H1 (cell line): Measurements from ENCODE around the gene BRD7. TPM values are rescaled to one million over a fixed set of nuclear protein-coding genes. Genes with fewer than 3 reads are reported as not detected.

Experiments used
- CTCF ChIA-PET: fragments of 300-600 bp; sonication (Branson Sonifier 250); formaldehyde crosslinking; loops from one replicate; lab custom pipeline; 2021; ENCODE audit not compliant: partially characterized antibody; lab: Charles Lee
- POLR2A ChIA-PET: fragments of 300-600 bp; sonication (Branson Sonifier 250); formaldehyde crosslinking; loops from one replicate; lab custom pipeline; 2021; ENCODE audit warnings: inconsistent platforms; ENCODE audit not compliant: partially characterized antibody; lab: Charles Lee
- DNase-seq, 2 experiments: peaks; one replicate each; pipeline versions ENCODE4 v3.0.0 to v3.0.0-alpha.2; 2010 to 2022; ENCODE audit warnings: low spot score in 2 of 2, low read depth in 1 of 2, mixed read lengths in 1 of 2
- FAIRE-seq: peaks from 2 replicates; lab custom pipeline; 2011; peaks lifted over from hg19 to GRCh38; lab: Jason Lieb, UNC
- H2AFZ ChIP-seq: 2 replicates; pipeline ENCODE4 v1.8.1; 2012; ENCODE audit warnings: low read length, inconsistent platforms
- H2AK5ac ChIP-seq: 2 replicates; pipeline ENCODE4 v1.6.1; 2013; ENCODE audit warnings: low read depth, low read length
- H2BK120ac ChIP-seq: replicated peaks from 2 replicates; pipeline ENCODE3; 2013; ENCODE audit warnings: low read depth, low read length, inconsistent platforms
- H2BK12ac ChIP-seq: 2 replicates; pipeline ENCODE4 v1.6.1; 2013; ENCODE audit warnings: low read depth, low read length
- H2BK15ac ChIP-seq: 2 replicates; pipeline ENCODE4 v1.6.1; 2013; ENCODE audit warnings: low read length
- H2BK20ac ChIP-seq: 2 replicates; pipeline ENCODE4 v1.6.1; 2013; ENCODE audit warnings: low read length
- H2BK5ac ChIP-seq: 2 replicates; pipeline ENCODE4 v1.6.1; 2013; ENCODE audit warnings: low read depth, low read length
- H3K14ac ChIP-seq: 2 replicates; pipeline ENCODE4 v1.6.1; 2013; ENCODE audit warnings: inconsistent platforms; ENCODE audit not compliant: insufficient read length
- H3K18ac ChIP-seq: 2 replicates; pipeline ENCODE4 v1.6.1; 2013; ENCODE audit warnings: low read length; ENCODE audit errors: extremely low read depth
- H3K23ac ChIP-seq: 2 replicates; pipeline ENCODE4 v1.6.1; 2013; ENCODE audit warnings: inconsistent platforms; ENCODE audit not compliant: insufficient read length
- H3K23me2 ChIP-seq: 2 replicates; pipeline ENCODE4 v1.6.1; 2013; ENCODE audit warnings: low read depth, low read length
- H3K27ac ChIP-seq: 2 replicates; pipeline ENCODE4 v1.6.1; 2011; ENCODE audit warnings: low read depth, low read length, inconsistent platforms
- H3K27me3 ChIP-seq, 4 experiments: replicated peaks in 1 of 4; 1 replicate in 1 of 4; 2 replicates in 3 of 4; pipeline versions ENCODE4 v1.6.1 to v1.8.1; 2011 to 2013; ENCODE audit warnings: low read length in 3 of 4, mild to moderate bottlenecking in 3 of 4, inconsistent platforms in 2 of 4, mixed read lengths in 2 of 4, moderate library complexity in 1 of 4; ENCODE audit not compliant: control insufficient read depth in 3 of 4, insufficient read depth in 3 of 4; ENCODE audit errors: extremely low read depth in 1 of 4
- H3K36me3 ChIP-seq, 4 experiments: 2 replicates each; pipeline versions ENCODE4 v1.6.1 to v1.8.1; 2011 to 2013; ENCODE audit warnings: mild to moderate bottlenecking in 4 of 4, low read length in 3 of 4, moderate library complexity in 2 of 4, control low read depth in 1 of 4, inconsistent platforms in 1 of 4; ENCODE audit not compliant: insufficient read depth in 4 of 4, control insufficient read depth in 2 of 4
- H3K4ac ChIP-seq: replicated peaks from 2 replicates; pipeline ENCODE3; 2013; ENCODE audit warnings: low read length, low read depth, mixed read lengths, inconsistent platforms; ENCODE audit not compliant: insufficient read length
- H3K4me1 ChIP-seq, 4 experiments: replicated peaks in 1 of 4; 1 replicate in 1 of 4; 2 replicates in 3 of 4; pipeline versions ENCODE4 v1.6.1 to v1.8.1; 2011 to 2013; ENCODE audit warnings: low read length in 3 of 4, inconsistent platforms in 2 of 4, mixed read lengths in 1 of 4; ENCODE audit not compliant: insufficient read depth in 4 of 4, control insufficient read depth in 3 of 4
- H3K4me2 ChIP-seq, 2 experiments: 2 replicates each; pipeline versions ENCODE4 v1.6.1 to v1.8.1; 2011 to 2013; ENCODE audit warnings: low read depth in 2 of 2, low read length in 2 of 2, control low read depth in 1 of 2, inconsistent platforms in 1 of 2, mild to moderate bottlenecking in 1 of 2; ENCODE audit not compliant: insufficient read depth in 1 of 2
- H3K4me3 ChIP-seq, 4 experiments: fragments of 200-600, 300-600 bp in 1 of 4; sonication (generic), shearing (Covaris generic), sonication (Bioruptor Twin) in 1 of 4; 2 replicates each; pipeline versions ENCODE4 v1.5.1 to v1.8.1; 2011 to 2016; ENCODE audit warnings: low read length in 4 of 4, low read depth in 3 of 4, control low read depth in 2 of 4, inconsistent platforms in 2 of 4, mild to moderate bottlenecking in 2 of 4, mixed read lengths in 1 of 4, moderate library complexity in 1 of 4; ENCODE audit not compliant: insufficient read depth in 2 of 4; ENCODE audit errors: extremely low read depth in 1 of 4
- H3K56ac ChIP-seq: replicated peaks from 2 replicates; pipeline ENCODE3; 2013; ENCODE audit warnings: low read depth, mild to moderate bottlenecking, mixed read lengths, low read length, inconsistent platforms; ENCODE audit not compliant: insufficient read length
- H3K79me1 ChIP-seq: 2 replicates; pipeline ENCODE4 v1.6.1; 2013; ENCODE audit warnings: low read depth, low read length, control low read depth
- H3K79me2 ChIP-seq, 2 experiments: 2 replicates each; pipeline versions ENCODE4 v1.6.1 to v1.8.1; 2012 to 2013; ENCODE audit warnings: low read length in 2 of 2, mild to moderate bottlenecking in 2 of 2, inconsistent platforms in 1 of 2; ENCODE audit not compliant: insufficient read depth in 2 of 2, control insufficient read depth in 1 of 2
- H3K9ac ChIP-seq, 4 experiments: replicated peaks in 1 of 4; 1 replicate in 1 of 4; 2 replicates in 3 of 4; pipeline versions ENCODE4 v1.6.1 to v1.8.1; 2011 to 2013; ENCODE audit warnings: low read depth in 3 of 4, low read length in 3 of 4, control low read depth in 2 of 4, mild to moderate bottlenecking in 2 of 4, moderate library complexity in 2 of 4, inconsistent platforms in 1 of 4; ENCODE audit errors: extremely low read depth in 1 of 4
- H3K9me3 ChIP-seq, 2 experiments: 2 replicates each; pipeline versions ENCODE4 v1.6.1 to v1.8.1; 2012 to 2013; ENCODE audit warnings: mild to moderate bottlenecking in 2 of 2, moderate library complexity in 2 of 2, control low read depth in 1 of 2, inconsistent platforms in 1 of 2, low read depth in 1 of 2, low read length in 1 of 2, mixed read lengths in 1 of 2; ENCODE audit not compliant: insufficient read depth in 2 of 2
- H4K20me1 ChIP-seq, 2 experiments: replicated peaks in 1 of 2; 2 replicates each; pipeline versions ENCODE3 to v1.8.1; 2011 to 2013; ENCODE audit warnings: inconsistent platforms in 2 of 2, low read length in 2 of 2, mild to moderate bottlenecking in 1 of 2; ENCODE audit not compliant: insufficient read depth in 2 of 2, control insufficient read depth in 1 of 2
- H4K5ac ChIP-seq: 2 replicates; pipeline ENCODE4 v1.6.1; 2013; ENCODE audit warnings: low read length, low read depth, mixed read lengths, inconsistent platforms; ENCODE audit not compliant: insufficient read length
- H4K8ac ChIP-seq: 2 replicates; pipeline ENCODE4 v1.8.0; 2013; ENCODE audit warnings: mild to moderate bottlenecking, moderate library complexity, low read length, inconsistent platforms; ENCODE audit not compliant: insufficient read depth; ENCODE audit errors: extremely low read depth
- H4K91ac ChIP-seq: replicated peaks from 2 replicates; pipeline ENCODE3; 2013; ENCODE audit warnings: low read length, mixed read lengths, inconsistent platforms; ENCODE audit not compliant: insufficient read length
- SIN3A ChIP-seq, 2 experiments: IDR thresholded peaks in 1 of 2; conservative IDR thresholded peaks in 1 of 2; 2 replicates each; pipeline ENCODE4 v1.6.1; 2011 to 2012; ENCODE audit warnings: low read length in 2 of 2, improper control_type of control experiment in 1 of 2, low read depth in 1 of 2, mild to moderate bottlenecking in 1 of 2
- SUZ12 ChIP-seq: fragments of 200-600 bp; sonication (generic); IDR thresholded peaks from 2 replicates; pipeline ENCODE4 v1.6.1; 2012; ENCODE audit warnings: mild to moderate bottlenecking, inconsistent platforms, low read length, moderate library complexity, mixed read lengths
- WGBS, 2 experiments: shearing (Covaris generic) in 1 of 2; methylation state at CpG; one replicate each; pipeline versions ENCODE4 v1.1.6 to v1.1.7; 2013 to 2015; ENCODE audit warnings: low lambda C conversion rate in 2 of 2, mixed read lengths in 2 of 2, inconsistent platforms in 1 of 2, low coverage in 1 of 2, missing lambda C conversion rate in 1 of 2; ENCODE audit not compliant: insufficient replicate concordance in 2 of 2, insufficient coverage in 1 of 2, insufficient read length in 1 of 2; ENCODE audit errors: extremely low coverage in 1 of 2, missing lambda C conversion rate in 1 of 2; 5-methylcytosine and 5-hydroxymethylcytosine counted together
- polyA plus RNA-seq, 7 experiments: library from polyadenylated mRNA; depleted of rRNA in 3 of 7; stranded (reverse) in 5 of 7; unstranded in 2 of 7; fragments of >200 nt in 5 of 7; fragments of 200-250 nt in 2 of 7; gene quantifications; 1 replicate in 5 of 7; 2 replicates in 1 of 7; 4 replicates in 1 of 7; pipeline versions ENCODE4 v1.2.1 to v1.2.3, GENCODE V29; 2011 to 2013; ENCODE audit warnings: missing spikeins in 2 of 7, mixed read lengths in 2 of 7
- total RNA-seq: library from RNA; stranded (reverse); fragmentation: NEBNext Ultra II Directional; extraction: Animal tissue kit (Norgen Biotek cat#: 25700); gene quantifications from 2 replicates; pipeline ENCODE4 v1.2.1, GENCODE V29; 2021

The BRD7 gene
- total and polyA plus RNA-seq, 2 of the 8 experiments (the other 6 are each of a cell fraction or from before 2014, with no cell fraction given): 42.5 to 120 TPM

- H4K5ac ChIP-seq: no peak overlapping the region
- 68% methylated on average over 2 of the region's 2 CpGs; no CpG with 5 or more reads in 1 of the 2 experiments for WGBS, 2 experiments
- no peak overlapping the region for H3K4ac ChIP-seq
- no peaks in the 10 kb centered on the region for H3K27me3 ChIP-seq
- no peak overlapping the region for H2AFZ ChIP-seq
- TF ChIP-seq SIN3A (conservative IDR thresholded peaks at IDR 0.05 in 1 of 2, IDR thresholded peaks at IDR 0.05 in 1 of 2; ENCODE audit: low read depth in 1 of 2, low read length in 2 of 2) (no peak), SUZ12 (no peak)
- no peak overlapping the region for H3K9ac ChIP-seq
- H2BK15ac ChIP-seq: no peak overlapping the region
- peaks cover 0 to 3% of the 10 kb centered on the region in 2 experiments for H4K20me1 ChIP-seq
- H3K36me3 ChIP-seq: no peaks in the 10 kb centered on the region
- no peak overlapping the region for H3K14ac ChIP-seq
- H2BK5ac ChIP-seq: no peak overlapping the region
- no peak overlapping the region for H3K4me2 ChIP-seq
- no peak overlapping the region for H4K8ac ChIP-seq
- ChIA-PET POLR2A (no interaction called here), CTCF (interaction anchor here (1.5 to 1.8 kb wide), 3 partner anchors 11 to 252 kb away, joined by 3 to 9 read pairs (median 4); partner anchors contain the start of genes ADCY7 and CNEP1R1)
- H3K4me1 ChIP-seq: peaks cover 0 to 4% (median 0%) of the 10 kb centered on the region in 4 experiments; a peak in 1 of 7 replicates
- H3K23ac ChIP-seq: no peak overlapping the region
- H2BK20ac ChIP-seq: no peak overlapping the region
- H3K27ac ChIP-seq: no peak overlapping the region
- H3K79me2 ChIP-seq: no peaks in the 10 kb centered on the region
- DNase-seq: no peak
- no peak overlapping the region for H2AK5ac ChIP-seq
- FAIRE-seq: no peak
- no peak overlapping the region for H2BK120ac ChIP-seq
- H3K18ac ChIP-seq: no peak overlapping the region
- no peaks in the 10 kb centered on the region for H3K23me2 ChIP-seq
- H3K9me3 ChIP-seq: no peaks in the 10 kb centered on the region
- 0 out of 2 replicates have a peak, but pooled peaks cover 3% of the 10 kb centered on the region for H3K79me1 ChIP-seq
- H2BK12ac ChIP-seq: no peak overlapping the region
- no peak overlapping the region for H4K91ac ChIP-seq
- H3K56ac ChIP-seq: no peak overlapping the region
- no peak overlapping the region for H3K4me3 ChIP-seq
Observed at GRCh38 chr16:50276326-50276640, 92.5 kb downstream of the BRD7 start.
